Measurements from ENCODE around the gene WDR27.

The WDR27 gene

DNA sequence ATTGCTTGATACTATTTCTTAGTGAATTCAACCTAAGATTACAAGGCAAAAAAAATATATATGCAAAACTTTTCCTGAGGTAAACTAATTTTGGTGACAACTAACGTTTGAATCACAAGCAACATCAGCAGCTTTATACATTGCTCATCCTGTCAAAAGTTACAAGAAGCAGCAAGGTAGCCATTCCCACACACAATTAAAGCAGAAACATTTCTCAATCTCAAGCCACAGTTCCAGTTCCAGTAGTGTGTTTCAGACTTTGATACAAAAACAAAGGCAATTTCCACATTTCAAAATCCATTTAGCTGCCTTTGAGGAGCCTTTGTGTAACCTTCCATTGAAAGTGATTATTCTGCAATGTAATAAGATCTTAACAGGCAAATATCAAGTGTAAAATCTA lies 191.0 kb downstream of the WDR27 start:
- DNase-seq, result no peak

DNA sequence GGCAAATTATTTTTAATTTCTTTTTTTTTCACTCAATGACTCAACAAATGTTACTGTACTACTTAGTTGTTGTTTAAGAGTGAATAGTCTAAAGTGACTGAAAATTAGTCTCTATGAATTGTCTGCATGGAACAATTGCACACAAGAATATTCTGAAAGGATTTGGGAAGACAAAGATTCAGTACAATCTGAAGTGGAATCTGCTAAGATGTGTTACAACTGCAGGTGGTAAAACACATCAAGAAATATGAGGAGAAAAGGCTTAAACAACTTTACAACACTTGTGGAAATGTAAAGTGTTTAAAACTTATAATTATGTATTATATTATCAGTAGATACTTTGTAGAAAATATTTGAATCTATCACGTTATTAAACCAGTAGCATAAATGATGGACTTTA lies 193.4 kb downstream of the WDR27 start:
- no peak for DNase-seq

DNA sequence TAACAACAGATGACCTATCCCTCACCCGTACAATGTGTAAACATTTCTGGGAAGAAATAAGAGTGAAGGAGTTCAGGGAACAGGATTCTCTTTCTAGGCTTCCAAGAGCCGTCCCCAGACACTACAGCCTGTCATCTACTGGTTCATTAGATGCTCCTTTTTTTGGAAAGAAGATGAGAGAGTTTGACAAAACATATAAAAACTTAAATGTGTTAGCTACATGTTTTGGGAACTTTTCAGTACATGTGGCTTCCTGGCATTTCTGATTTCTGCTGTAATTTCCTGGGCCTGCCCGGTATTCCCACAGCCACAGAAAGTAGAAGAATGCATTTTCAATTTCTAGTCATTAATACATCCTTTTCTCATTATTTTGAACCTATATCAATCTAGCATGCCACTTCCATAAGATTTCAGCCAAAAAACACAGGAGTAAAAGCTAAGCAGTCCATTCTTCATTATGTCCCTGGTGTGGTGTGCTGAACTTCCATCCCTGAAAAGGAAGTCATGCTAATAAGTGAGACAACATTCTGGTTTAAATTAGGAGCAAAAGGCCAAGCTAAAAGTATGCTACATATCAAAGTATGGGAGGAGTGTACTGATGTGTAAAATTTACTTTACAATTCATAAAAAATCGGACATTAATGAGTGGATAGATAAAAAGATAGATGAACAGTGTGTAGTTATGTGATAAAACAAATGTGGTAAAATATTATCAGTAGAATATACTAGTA lies 198.2 kb downstream of the WDR27 start:
- DNase-seq, result no peak

DNA sequence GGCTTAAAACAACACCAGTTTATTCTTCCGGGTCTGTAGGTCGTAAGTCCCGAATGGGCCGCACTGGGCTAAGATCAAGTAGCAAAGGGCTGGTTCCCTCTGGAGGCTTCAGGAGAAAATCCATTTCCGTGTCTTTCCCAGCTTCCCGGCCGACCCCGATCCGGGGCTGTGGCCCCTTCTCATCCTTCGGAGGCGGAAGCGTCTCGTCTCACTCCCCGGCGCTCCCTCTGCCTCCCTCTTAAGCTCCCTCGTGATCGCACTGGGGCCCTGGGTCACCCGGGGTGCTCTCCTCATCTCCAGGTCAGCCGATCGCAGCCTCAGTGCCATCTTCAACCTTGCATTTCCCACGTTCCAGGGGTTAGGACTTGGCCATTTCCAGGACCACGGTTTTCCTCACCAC lies 199.4 kb downstream of the WDR27 start:
- no peak for DNase-seq

DNA sequence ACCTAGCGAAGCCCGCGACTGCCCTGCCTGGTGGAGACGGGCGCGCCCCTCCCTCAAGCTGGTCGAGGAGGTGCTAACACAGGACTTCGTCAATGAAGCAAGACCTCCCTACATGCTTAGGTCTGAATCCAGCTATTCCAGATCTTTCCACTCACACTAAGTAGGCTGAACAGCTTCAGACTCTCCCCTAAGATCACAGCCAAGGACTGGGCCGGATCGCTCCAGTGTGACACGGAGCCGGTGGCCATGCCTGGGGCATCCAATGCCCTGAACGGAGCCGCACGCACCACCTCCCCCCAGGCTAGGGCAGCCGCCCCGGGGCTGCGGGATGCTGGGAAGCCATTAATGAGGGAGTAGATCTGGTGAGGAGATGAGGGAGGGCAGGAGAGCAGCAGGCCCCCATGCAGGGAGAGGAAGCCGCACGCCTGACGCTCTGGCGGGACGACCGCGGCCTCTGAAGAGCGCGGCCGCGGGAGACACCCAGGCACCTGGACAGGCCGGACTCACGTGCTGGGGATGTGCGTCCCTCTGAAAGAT lies 200.0 kb downstream of the WDR27 start:
- no peak for DNase-seq

DNA sequence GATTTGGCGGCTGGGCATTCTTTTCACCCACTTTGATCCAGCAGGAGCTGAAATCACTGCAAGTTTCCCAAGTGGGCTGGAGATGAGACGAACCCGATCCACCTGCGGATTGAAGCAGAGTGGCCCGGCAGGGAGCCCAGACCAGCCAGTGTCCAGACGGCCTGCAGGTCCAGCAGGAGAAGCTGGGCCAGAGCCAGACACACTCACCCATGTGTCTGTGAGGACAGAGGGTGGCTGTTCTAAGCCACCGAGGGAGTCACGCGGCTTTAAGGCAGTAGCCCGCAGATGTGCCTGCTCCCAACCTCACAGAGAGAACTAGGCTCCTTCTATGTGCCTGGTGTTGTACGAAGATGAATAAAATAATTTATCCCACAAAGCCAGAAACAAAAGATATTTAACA lies 200.7 kb downstream of the WDR27 start:
- DNase-seq, result no peak

DNA sequence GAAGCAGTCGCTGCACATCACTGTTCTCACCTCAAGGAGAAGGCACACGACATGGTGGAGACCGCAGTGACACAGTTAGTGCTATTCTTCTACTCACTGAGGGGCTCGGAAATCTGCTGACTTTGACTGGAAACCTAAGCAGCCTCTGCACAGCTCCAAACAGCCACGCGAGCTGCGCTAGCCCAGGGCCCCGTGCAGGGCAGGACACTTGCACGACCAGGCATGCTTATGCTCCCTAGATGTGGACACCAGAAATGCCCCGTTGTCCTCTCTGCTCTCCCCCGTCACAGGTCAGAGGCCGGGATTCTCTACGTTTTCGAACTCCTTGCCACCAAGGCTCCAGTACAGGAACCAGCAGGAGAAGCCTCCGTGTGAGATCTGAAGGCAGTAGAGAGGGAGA lies 201.1 kb downstream of the WDR27 start:
- DNase-seq, result no peak

DNA sequence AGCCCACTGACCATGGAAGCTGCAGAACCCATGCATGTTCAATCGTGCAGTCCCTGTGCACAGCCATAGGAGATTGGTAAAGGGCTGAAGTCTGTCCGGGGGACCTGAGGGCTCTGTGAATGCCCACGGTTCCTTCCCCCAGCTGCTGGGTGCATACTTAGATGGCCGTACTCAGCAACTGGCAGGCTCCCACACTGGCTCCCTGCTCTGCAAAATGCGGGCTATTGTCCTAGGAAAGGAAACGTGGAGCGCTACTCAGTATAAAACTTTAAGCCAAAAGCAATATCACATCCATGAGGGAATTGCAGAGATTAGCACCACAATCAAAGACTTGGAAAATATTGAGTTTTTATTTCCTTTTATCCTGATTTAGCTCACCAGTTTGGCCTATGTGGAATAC lies 202.0 kb downstream of the WDR27 start:
- no peak for DNase-seq

DNA sequence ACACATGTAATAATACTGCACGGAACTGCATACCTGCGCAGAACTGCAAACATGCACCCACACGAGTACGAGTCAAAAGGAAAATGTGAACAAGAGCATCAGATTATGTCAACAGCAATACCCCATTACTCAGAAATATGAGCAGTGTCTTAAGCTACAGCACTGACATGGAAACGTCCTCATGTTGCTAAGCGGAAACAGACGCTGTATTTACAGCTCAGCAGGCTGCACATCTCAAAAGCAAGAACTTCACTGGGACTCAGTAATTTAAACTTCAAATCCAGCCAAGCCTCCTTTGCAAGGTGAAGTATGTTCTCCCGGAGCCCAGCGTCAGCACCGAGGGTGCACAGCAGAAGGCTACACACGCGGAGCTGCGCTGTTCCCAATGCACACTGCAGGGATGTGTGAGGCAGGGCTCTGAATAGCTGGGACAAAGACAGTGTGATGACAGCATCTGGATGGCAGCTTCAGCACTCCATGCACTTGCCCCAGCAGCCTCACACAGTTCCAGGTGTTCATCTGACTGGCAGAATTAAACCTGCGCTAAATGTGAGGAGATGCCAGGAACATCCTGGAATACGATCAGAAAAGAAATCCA lies 202.8 kb downstream of the WDR27 start:
- DNase-seq, result no peak

DNA sequence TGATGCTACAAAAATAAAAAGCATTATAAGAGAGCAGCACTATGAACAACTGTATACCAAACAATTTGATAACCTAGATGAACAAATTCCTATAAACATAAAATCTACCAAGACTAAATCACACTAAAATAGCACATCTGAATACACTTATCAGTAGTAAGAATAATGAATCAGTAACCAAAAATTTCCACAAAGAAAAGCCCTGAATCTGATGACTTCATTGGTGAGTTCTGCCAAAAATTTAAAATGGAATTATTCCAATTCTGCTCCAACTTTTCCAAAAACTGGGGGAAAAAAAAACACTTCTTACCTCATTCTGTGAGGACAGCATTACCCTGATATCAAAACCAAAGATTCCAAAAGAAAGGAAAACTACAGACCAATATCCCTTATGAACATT lies 206.2 kb downstream of the WDR27 start:
- DNase-seq, result no peak

DNA sequence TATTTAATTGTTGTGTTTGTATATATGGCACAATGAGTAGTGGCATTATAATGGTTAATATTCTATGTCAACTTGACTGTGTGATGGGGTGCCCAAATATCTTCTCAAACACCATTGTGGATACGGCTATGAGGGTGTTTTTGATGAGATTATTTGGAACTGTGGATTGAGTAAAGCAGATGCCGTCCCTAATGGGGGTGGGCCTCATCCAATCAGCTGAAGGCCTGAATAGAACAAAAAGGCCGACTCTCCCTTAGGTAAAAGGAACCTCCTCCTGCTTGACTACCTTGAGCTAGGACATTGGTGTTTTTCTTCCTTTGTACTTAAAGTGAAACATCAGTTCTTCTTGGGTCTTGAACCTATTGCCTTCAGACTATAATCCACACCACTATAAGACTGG lies 207.8 kb downstream of the WDR27 start:
- DNase-seq, result no peak

DNA sequence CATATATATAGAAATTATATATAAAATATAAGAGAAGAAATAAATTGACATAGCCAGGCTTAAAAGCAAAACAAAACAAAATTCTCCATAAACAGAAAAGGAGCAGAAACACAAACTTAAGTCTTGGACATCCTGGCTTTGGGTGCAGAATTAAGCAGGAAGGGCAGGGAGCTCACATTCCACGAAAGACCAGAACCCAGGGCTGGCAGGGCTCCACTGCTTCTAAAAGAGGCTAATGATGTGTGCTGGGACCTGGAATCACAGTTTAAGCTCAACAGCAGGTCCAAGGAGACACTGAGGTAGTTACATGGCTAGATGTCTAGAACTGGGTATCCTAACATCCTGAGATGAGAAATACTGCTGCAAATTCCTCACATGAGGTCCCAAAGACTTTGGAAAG lies 210.3 kb downstream of the WDR27 start:
- no peak for DNase-seq

DNA sequence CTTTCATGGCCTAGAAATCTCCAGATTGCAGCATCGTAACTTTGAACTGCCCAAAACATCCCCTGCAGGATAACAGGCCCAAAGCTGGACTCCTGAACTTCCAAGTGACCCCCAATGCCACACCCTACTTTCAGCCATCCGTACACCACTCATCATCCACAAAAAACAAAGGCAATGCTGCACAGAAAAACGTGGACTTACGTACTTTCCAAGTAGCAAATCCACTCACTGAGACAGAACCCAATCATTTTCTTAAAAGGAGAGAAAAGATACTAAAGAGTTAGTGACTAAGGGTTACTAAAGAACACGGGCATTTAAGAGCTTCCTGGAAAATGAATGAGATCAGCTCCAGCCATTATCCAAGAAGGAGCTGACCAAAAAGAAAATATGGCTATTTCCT lies 211.0 kb downstream of the WDR27 start:
- DNase-seq, result no peak

DNA sequence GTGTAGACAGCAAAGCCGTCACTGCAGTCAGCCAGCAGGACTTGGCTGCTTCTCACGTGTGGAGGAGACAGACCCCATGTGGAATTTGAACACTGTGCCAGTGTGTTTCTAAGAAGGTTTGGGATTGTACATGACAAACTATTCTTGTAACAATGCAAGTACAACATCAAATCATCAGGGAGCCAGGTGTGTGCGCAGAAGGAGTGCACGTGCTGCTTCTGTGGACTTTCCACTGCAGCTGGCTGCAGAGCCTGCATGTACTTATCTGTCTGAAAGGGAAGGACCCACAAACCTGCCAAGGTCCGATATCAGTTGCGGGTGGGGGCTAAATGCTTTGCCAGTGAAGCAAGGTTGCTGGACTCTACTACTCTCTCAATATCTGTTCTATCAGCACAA lies 211.6 kb downstream of the WDR27 start:
- no peak for DNase-seq

DNA sequence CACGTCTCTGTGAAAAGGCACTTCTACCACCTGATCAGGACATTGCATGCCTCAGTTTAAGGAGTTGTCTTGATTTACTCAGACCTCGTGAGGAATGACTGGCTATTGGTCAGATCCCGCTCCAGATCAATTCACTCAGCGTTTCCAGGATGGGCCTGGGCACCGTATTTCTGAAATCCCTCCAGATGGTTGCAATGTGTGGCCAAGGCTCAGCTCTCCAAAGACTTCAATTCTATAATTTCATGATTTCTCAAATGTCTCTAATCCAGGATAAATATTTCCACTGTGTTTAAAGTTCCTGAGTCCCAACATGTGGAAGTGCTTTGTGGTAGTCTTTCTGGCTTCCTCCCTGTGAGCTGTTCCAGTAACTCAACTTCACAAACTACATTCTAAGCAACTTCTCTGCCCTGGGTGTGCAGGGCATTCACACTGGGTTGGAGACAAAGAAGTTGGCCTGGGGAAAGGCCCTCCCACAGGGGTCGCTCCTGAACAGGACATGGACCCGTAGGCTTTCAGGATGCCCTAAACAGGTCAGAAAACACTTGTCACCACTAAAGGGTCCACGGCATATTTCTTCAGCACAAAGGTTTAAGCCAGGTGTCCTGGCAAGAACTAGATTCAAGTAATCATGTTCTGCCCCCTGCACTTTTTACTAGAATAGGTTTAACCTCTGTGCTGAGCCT lies 212.1 kb downstream of the WDR27 start:
- DNase-seq, result no peak

DNA sequence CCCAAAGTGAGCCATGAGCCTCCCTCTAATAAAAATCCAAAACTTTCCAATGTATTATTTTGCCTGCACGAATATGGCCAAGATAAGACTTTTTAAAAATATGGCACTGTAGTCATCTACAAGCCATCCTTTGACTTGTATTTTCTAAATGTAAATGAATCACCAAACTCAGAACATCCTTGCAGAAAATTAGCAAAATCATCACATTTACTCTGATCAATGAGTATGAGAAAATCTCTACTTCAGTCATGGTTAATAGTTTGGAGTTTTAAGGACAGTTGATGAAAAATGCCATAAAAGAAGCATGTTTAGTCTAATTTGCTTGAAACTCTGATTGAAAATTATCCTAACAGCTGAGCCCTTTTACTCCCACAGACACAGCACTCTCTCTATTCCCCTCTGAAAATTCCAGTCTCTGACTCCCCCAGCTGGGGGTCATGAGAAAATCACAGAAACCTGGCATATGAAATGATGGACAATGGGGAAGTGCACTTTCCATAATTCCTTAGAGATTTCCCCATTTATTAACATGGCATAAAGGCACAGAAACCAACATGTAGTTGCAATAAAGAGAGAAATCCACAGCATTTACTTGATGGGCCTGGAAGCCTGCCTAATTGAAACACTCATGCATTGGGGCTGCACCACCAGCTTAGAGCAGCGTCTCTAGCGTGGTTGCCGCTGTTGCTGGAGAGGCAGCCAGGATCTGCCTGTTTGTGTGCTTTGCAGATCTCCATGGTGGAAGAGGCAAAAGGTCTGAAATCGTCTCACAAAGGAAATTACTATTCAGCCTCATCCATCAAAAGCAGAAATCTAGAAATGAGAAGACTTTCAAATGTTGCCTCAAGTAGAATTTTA lies 214.0 kb downstream of the WDR27 start:
- no peak for DNase-seq

DNA sequence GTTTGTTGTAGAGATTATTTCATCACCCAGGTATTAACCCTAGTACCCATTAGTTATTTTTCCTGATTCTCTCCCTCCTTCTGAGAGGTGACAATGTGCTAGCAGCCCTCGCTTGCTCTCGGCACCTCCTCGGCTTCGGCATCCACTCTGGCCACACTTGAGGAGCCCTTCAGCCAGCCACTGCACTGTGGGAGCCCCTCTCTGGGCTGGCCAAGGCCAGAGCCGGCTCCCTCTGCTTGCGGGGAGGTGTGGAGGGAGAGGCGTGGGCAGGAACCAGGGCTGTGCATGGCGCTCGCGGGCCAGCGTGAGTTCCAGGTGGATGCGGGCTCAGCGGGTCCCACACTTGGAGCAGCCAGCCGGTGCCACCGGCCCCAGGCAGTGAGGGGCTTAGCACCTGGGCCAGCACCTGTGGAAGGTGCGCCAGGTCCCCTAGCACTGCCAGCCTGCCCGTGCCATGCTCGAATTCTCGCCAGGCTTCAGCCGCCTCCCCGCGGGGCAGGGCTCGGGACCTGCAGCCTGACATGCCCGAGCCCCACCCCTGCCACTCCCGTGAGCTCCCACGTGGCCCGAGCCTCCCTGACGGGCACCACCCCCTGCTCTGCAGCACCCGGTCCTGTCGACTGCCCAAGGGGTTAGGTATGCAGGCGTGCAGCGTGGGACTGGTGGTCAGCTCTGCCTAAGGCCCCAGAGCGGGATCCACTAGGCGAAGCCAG lies 221.9 kb downstream of the WDR27 start:
- no peak for DNase-seq

DNA sequence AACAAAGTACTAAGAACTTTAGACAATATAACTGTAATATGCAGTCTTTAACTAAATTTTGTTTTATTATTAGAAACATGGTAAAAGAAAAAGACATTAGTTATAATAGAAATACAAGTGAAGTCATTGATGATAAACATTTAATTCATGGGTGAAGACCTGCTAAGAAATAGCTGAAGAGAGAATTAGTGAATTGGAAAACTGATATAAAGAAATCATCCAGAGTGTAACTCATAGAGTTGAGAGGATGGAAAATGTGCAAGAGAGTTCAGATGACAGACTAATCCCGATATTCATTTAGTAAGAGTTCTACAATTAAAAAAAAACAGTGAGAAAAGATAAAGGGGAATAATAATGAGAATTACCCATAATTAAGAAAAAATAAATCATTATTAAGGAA lies 227.5 kb downstream of the WDR27 start:
- DNase-seq, result no peak

DNA sequence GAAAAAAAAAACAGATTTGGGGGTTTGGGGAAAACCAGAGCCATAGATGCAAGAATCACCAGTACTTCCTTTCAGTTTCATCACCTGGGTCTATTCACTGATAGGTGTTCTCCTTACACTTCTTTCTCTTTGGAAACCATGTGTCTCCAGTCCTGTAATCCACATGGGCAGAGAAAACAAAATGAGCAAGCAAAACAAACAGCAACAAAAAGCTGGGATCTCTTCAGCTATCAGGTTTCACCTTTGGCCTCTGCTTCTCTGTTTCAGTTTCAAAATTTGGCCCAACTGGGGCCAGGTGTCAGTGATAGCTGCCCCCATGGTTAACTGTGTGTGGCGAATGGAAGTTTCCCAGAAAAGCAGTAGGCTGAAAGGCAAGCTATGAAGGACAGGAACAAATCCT lies 228.2 kb downstream of the WDR27 start:
- DNase-seq, result no peak

DNA sequence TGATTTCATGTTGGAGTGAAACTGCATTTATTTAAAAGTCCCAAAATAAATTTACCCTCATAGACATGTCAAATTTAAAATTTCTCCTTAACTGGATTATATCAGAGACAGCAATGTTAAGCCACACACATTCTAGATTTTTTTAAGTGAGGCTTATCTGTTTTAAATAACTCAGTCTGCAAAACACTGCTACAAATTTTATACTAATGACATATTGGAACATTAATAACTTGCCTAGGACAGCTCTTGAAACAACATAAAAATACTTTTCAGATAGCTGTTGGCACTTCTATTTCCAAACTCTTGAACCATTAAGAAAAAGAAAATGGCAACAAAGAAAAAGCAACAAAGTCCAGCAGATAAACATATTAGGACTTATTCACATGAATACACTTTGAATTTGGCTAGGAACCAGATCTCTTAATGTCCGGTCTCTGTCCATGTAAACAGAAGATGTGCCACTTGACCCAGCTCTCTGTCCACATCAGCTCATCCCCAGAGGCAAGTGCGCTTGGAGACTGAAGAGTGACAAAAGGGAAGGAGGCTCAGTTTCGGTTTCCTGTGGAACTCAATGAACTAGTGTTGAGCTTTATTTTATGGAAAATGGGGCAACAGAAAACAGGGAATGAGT lies 228.9 kb downstream of the WDR27 start:
- no peak for DNase-seq

DNA sequence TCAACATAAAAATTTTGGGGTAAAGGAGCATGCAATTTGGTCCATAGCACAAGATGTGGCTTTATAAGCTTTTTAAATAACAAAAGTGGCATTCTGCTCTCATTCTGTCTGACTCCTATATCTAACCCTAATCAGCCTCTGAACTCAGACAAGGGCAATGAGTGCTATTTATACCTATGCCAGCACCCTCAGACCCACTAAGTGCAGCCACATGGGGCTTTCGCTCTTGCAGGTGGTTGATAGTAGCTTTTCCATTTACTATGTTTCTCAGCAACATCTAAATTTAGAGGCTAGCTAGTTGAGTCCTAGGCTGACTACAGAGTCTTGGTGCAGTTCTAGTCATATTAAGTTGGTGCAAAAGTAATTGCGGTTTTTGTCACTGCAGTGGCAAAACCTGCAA lies 231.0 kb downstream of the WDR27 start:
- DNase-seq, result no peak

DNA sequence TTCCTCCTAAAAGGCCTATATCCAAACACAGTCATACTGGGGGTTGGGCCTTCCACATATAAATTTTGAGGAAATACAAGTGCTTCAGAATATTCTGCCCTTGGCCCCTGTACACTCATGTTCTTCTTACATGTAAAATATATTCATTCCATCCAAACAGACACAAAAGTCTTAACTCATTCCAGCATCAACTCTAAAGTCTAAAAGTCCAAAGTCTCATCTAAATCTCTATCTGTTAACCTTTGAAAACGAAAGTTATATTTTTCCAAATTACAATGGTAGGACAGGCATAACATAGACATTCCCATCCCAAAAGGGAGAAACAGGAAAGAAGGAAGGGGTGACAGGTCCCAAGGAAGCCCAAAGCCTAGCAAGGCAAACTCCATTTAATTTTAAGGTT lies 232.8 kb downstream of the WDR27 start:
- DNase-seq, result no peak

All from activated CD4-positive, alpha-beta T cell treated with anti-CD3 and anti-CD28 coated beads for 1 hour (primary cell).